HS-5 (cell line): Measurements from ENCODE around the gene PANK2.
"Not testable (repeated sequence)": the region's sequence is repeated elsewhere in the genome, so short reads cannot be mapped to it uniquely, and the experiment has no call there.

Source experiments
- DNase-seq: peaks from one replicate; pipeline ENCODE4 v3.0.0-alpha.2; 2012; ENCODE audit warnings: low read depth

PANK2 gene

DNA sequence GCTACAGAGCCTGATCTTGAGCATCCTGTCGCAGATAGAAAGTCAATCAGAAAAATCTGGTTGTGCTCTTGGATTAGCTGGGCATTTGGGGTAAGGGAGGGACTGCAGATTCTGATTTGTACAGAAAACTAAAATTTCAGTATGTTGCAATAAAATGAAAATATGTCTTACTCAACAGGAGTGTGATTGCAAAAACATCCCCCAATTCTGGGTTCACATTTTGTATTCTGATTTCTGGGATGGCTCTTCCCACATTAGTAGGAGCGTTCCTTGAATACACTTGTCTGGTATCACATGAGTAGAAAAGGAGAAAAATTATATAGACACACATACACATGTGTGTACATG lies 40.5 kb downstream of the PANK2 start:
- no peak for DNase-seq

DNA sequence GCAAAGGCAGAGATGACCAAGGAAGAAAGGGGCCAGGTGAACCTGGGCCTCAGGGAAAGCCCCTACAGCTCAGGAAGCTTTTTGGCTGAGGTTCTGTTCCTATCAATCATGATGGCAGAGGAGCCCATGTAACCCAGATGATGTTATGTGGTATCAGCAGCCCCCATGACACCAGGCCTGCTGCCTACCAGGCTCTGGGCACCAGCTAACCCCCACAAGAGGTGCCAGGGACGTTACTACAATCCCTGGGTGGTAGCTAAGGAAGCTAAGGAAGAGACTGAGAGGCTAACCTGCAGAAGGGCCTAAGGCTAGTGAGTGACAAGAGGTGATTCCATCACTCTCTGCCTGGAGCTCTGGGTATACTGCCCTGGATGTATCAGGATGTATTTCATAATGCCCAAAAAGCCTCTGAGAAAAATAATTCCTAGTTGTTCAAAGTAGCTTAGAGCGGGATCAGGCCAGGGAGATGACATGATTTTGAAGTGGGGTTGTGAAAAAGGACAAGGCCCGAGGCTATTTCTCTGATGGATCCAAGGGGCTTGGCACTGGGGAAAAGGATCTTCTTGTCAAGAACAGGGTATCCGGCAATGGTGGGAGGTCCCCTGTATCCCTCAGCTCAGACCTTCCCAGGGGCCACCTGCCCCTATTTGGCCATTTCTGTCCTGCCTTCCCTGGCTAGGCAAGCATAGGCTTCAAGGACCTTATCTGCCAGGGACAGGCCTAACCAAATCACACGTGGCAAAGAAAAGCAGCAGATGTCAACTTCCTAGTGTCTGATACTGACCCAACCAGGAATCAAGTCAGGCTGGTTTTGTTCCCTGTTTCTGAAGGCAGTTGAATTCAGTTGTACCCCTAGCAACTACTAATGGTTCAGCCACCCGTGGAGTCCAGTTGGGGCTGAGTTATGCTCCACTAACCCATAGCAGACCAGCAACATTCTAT lies 41.3 kb downstream of the PANK2 start:
- DNase-seq = no peak

DNA sequence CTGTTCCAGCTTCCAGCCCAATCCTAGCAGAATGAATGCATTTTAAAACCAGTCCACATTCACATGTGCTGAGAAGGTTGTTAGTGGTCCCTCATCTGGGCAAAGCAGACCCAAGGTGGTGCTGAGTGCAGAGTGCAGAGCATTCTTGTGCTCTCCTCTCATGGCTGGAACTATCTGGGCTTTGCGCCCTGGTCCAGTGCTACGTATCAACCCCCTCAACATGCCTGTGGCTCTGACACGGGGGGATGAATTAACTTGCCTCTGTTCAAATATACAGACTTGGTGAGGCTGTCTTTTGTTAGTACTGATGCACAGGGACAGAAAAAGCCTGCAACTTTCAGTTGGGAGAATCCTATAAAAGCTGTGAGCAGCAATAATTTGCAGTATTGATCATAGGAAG lies 42.5 kb downstream of the PANK2 start:
- DNase-seq = no peak

DNA sequence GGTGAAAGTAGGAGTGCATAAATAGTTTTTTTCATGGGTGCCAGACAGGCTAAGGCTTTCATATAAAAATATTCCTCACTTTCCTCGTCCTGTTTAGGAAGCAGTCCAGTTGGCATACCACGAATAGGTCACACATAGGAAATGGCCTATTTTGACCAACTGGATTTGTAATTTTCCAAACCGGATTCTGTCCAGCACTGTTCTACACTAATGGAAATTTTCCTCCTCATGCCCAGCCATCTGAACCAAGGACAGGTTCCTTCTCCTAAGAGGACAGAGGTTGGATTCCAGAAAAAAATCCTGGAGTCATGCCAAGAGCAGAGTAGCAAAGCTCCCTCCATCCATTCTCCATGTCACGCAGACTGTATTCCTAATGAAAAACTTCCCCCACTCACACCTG lies 43.1 kb downstream of the PANK2 start:
- DNase-seq = no peak

DNA sequence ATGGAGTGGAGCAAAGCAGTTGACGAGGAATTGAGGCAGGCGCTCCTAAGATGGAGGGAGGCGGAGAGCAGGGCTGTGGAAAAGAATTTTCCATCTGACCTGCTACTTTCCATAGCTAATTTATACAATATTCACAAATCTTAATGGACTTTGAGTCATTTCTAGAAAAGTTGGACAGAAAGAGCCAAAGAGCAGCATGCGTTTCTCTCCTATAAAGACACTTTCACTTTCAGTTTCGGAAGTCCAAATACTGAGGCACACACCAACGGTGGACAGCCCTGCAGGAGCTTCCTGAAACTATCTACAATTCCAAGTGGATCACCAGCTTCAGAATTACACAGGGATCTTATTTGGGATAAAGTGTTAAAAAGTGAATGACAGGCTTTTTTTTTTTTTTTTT lies 43.5 kb downstream of the PANK2 start:
- DNase-seq = no peak

DNA sequence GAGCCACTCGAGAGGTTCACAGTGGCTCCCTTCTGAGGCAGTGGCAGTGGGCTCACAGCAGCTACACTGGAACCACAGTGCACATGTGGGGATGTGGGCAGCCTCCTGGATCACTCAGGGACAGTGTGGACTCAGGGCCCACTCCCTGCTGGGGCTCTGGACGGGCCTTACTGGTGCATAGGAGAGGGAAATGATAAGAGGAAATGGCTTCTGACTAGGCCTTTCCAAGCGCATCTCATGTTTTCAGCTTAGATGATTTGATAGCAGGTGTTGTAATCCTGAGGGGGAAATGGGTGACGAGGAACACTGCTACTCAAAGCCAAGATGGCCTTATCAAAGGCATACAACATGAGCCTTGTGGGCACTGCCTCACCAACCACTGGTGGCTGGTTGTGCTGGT lies 44.0 kb downstream of the PANK2 start:
- no peak for DNase-seq

DNA sequence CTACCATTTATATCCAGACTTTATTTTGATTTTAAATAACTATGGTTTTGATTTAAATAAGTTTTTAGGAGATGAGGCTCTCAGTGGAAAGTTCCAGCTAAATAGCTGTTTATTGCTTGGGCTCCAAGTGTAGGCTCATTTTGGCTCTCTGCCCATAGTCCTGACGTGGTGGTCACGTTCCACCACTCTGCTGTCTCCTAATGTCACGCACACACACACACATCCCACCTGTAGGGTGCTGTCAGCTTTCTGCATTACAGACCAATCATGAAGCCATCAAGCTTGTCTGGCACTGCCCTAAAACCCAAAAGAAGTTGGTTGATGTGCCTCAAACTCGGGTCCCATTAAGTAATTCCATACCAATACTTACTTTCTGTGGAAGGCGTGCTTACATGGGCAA lies 45.4 kb downstream of the PANK2 start:
- DNase-seq = no peak

DNA sequence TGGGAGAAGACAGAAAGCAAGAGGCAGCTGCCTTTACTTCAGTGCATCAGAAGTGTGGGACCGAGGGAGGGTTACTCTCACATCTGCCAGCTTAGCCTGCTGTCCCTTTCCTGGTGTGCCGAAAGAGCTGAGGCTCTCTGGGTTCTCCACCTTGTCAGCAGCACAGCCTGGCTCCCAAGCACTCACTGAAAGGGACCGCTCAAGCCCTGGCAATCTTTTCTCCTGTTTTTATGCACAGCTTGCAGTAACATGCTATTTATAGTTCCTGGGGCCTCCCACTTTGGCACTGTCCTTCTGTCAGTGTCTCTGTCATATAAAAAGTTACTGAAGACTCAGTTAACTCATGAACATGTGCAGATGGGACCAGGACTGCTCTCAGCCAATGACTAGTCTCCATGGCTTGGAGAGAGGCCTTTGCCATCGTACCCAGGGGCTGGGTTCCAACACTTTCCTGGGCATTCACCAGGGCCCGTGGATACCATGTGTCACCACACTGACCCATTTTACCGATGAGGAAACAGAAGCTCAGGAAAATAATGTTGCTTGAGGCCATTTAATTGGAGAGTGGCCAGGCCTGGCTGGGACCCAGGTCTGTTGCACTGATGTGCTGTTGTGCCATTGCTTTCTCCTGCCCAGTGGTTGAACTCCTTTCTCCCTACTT lies 46.2 kb downstream of the PANK2 start:
- no peak for DNase-seq

DNA sequence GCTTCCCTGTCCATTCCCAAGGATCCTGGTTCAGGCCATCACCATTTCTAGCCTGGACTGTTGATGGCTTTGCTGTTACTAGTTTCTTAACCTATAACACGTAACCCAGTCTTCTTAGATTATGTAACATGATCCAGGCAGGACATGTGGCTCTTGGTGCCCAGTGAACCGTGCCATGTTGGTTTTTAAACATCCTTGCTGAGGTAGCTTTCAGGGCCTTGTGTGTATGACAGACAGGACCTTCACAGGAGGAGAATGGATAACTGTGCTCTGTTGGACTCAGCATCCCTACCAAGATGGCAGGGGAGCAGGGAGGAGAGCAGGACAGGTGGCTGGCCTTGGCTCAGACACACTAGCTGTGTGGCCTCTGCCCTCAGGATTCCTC lies 46.8 kb downstream of the PANK2 start:
- no peak for DNase-seq

DNA sequence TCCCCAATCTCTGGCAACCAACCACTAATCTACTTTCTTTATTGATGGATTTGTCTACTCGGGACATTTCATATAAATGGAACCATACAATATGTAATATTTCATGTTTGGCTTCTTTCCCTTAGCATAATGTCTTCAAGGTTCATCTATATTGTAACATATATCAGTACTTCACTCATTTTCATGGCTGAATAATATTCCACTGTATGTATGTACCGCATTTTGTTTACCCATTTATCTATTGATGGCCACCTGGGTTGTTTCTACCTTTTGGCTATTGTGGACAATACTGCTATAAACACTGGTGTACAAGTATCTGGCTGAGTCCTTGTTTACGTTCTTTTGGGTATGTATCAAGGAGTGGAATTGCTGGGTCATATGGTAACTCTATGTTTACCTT lies 48.4 kb downstream of the PANK2 start:
- no peak for DNase-seq

DNA sequence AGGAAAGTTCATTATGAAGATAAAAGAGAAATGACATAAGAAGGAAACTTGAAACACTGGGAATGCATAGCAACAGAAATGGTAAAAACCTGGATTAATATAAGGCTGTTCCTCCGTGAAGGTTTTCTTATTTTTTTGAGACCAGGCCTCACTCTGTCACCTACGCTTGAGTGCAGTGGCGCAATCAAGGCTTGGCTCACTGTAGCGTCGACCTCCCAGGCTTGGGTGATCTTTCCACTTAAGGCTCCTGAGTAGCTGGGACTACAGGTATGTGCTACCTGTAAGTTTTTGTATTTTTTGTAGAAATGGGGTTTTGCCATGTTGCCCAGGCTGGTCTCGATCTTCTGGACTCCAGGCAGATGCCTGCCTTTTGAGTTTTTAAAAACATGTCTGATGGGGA lies 51.7 kb downstream of the PANK2 start:
- no peak for DNase-seq

DNA sequence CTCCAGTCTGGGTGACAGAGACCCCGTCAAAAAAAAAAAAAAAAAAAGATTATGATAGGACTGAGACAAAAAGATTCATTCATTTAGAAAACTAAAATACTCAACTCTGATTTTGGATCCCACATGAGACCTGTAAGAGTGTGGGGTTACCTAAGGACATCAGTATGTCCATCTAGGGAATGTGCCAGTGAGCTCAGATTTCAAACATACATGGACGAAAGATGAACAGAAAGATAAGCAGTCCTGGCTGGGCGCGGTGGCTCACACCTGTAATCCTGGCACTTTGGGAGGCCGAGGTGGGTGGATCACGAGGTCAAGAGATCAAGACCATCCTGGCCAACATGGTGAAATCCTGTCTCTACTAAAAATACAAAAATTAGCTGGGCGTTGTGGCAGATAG lies 57.5 kb downstream of the PANK2 start:
- not testable (repeated sequence) for DNase-seq

DNA sequence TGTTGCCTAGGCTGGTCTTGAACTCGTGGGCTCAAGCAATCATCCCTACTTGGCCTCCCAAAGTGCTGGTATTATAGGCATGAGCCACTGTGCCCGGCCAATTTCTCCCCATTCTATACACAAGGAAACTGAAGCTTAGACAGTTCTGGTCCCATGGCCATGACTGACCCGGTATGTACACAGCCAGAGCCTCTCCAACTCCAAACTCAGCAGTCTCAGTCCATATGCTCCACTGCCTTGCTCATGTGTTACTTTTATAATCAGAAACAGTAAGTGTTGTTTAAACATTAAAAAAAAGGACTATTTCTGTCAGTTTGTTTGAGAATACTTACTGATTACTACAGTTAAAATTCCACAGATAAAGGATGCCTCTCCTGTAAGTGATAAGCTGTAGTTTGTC lies 75.5 kb downstream of the PANK2 start:
- DNase-seq = no peak

DNA sequence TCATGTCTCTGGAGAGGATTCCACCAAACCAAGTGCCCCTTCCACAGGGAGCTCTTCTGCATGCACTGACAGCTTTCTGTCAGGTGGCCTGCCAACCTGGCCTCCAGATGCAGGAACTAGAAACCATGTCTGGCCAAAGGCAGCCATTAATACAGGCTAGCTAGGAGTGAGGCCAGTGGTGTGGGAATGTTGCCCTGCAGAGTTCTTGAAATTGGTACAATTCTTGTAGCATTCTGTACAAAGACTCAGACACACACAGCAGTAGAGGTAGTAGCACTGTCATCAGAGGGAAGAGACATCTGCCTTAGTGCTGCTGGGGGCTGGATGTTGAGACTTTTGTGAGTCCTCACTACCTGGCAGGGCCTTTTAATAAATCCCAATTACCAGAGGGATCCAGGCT lies 77.4 kb downstream of the PANK2 start:
- no peak for DNase-seq

DNA sequence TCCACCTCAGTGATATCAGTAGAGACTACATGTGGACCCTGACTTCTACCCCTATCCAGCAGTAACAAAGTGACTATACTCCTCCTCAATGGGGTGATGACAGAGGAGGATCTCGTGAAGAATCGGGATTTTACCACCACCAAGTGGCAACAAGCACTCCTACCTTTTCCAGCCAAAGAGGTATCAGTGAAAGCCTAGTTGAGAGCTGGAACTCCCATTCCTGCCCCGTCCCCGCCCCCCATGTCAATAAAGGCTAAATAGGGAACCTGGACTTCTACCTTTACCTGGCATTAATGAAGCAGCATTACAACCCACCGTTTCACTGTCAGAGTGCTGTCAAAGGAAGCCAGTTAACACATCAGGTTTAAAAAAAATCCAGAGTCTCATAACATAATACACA lies 80.8 kb downstream of the PANK2 start:
- DNase-seq = no peak

DNA sequence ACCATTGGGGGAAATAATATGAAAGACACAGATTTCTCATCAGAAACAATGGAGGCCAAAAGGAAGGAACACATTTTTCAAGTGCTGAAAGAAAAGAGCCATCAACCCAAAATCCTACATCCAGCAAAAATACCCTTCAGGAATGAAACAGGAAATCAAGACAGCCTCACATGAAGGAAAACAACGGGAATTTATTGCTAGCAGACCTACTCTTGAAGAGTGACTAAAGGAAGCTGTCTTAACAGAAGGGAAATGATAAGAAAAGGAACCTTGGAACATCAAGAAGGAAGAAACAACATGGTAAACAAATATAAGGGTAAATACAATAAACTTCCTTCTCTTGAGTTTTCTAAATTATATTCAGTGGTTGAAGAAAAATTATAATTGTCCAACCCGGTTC lies 82.0 kb downstream of the PANK2 start:
- no peak for DNase-seq

DNA sequence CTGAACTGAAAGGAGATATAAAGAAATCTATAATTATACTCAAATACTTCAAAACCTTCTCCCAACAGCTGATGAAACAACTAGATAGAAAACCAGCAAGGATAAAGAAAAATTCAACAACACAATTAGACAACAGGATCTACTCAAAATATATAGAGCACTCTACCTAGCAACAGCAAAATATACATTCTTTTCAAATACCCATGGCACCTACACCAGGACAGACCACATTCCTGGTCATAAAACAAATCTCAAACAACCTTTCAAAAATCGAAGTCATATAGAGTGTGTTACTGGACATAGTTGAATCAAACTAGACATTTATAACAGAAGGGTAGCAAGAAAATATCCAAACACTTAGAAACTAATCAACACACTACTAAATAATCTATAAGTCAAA lies 83.0 kb downstream of the PANK2 start:
- DNase-seq = no peak

DNA sequence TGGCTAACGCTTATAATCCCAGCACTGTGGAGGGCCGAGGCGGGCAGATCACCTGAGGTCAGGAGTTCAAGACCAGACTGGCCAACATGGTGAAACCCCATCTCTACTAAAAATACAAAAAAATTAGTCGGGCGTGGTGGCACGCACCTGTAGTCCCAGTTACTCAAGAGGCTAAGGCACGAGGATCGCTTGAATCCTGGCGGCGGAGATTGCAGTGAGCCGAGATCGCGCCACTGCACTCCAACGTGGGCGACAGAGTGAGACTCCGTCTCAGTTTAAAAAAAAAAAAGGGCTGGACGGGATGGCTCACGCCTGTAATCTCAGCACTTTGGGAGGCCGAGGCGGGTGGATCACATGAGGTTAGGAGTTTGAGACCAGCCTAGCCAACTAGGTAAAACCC lies 83.4 kb downstream of the PANK2 start:
- DNase-seq = not testable (repeated sequence)

DNA sequence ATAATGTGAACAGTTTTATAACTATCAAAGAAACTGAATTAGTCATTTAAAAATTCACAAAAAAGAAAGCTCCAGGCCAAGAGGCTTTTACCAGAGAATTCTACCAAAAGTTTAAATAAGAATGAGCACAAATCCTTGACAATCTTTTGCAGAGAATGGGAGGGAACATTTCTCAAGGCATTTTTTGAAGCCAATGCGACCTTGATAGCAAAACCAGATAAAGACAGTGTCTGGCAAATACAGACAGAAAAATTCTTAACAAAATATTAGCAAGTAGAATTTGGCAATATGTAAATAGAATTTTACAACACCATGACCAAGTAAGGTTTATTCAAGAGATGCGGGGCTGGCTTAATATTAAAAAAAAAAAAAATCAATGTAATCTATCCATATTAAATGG lies 84.5 kb downstream of the PANK2 start:
- no peak for DNase-seq

DNA sequence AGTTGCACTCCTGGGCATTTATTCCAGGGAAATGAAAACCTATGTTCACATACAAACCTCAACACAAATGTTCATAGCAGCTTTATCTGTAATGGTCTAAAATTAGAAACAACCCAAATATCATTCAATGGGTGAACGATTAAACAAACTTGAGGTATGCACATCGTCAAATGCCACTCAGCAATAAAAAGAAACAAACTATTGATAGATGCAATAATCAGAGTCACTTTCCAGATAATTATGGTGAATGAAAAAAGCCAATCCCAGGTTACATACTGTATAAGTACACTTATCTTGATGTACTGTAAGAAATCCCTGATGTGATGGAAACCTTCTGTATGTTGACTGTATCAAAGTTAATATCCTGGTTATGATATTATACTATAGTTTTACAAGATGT lies 87.3 kb downstream of the PANK2 start:
- no peak for DNase-seq
